NCI-H146 treated with DMSO at 0.1 percent for 48 hours (cell line): ENCODE measurements around the gene RHBDD1.

Experiments
- DNase-seq: peaks from one replicate; lab custom pipeline; 2025; ENCODE audit not compliant: unreplicated experiment; lab: John Stamatoyannopoulos, UW

RHBDD1 gene

GRCh38 chr2:226913641-226914040 is 77.8 kb downstream of the RHBDD1 start:
- DNase-seq, result no peak

GRCh38 chr2:226915846-226916360 is 80.0 kb downstream of the RHBDD1 start:
- DNase-seq, result no peak

- no peak for DNase-seq
Measured at GRCh38 chr2:226916669-226917068, 80.8 kb downstream of the RHBDD1 start.

GRCh38 chr2:226932443-226932842 is 96.6 kb downstream of the RHBDD1 start:
- no peak for DNase-seq

GRCh38 chr2:226934546-226935201 is 98.8 kb downstream of the RHBDD1 start:
- no peak for DNase-seq

GRCh38 chr2:226943862-226944620 is 108.2 kb downstream of the RHBDD1 start:
- DNase-seq, result no peak

GRCh38 chr2:226953206-226953605 is 117.4 kb downstream of the RHBDD1 start:
- no peak for DNase-seq

- DNase-seq, result no peak
Measured at GRCh38 chr2:226953826-226954225, 118.0 kb downstream of the RHBDD1 start.

- no peak for DNase-seq
Measured at GRCh38 chr2:226956659-226957058, 120.8 kb downstream of the RHBDD1 start.

GRCh38 chr2:226959418-226959817 is 123.6 kb downstream of the RHBDD1 start:
- DNase-seq, result no peak

- DNase-seq, result no peak
Measured at GRCh38 chr2:226962176-226962773, 126.4 kb downstream of the RHBDD1 start.

GRCh38 chr2:226963528-226963927 is 127.7 kb downstream of the RHBDD1 start:
- no peak for DNase-seq

GRCh38 chr2:226965376-226965775 is 129.5 kb downstream of the RHBDD1 start:
- DNase-seq, result no peak

- DNase-seq, result no peak
Measured at GRCh38 chr2:226969417-226970080, 133.7 kb downstream of the RHBDD1 start.

- DNase-seq, result no peak
Measured at GRCh38 chr2:226970362-226970761, 134.5 kb downstream of the RHBDD1 start.

GRCh38 chr2:226971084-226971483 is 135.2 kb downstream of the RHBDD1 start:
- DNase-seq, result no peak

- DNase-seq, result no peak
Measured at GRCh38 chr2:226971770-226972169, 135.9 kb downstream of the RHBDD1 start.

GRCh38 chr2:226973816-226974215 is 138.0 kb downstream of the RHBDD1 start:
- DNase-seq, result no peak

- DNase-seq, result no peak
Measured at GRCh38 chr2:226977775-226978190, 141.9 kb downstream of the RHBDD1 start.

- DNase-seq, result no peak
Measured at GRCh38 chr2:226978300-226978699, 142.4 kb downstream of the RHBDD1 start.

- DNase-seq, result no peak
Measured at GRCh38 chr2:226979004-226979403, 143.2 kb downstream of the RHBDD1 start.
